M059J (cell line): ENCODE results near the gene PLA2G4D. TPM values are rescaled to one million over a fixed set of nuclear protein-coding genes. Genes with fewer than 3 reads are reported as not detected.
"Not testable (repeated sequence)": the region's sequence is repeated elsewhere in the genome, so short reads cannot be mapped to it uniquely, and the experiment has no call there.

Source experiments
- DNase-seq: peaks from one replicate; pipeline ENCODE4 v3.0.0-alpha.2; 2012; ENCODE audit warnings: low read depth
- total RNA-seq: library from RNA; depleted of rRNA; stranded (reverse); fragments of >200 nt; shearing (Covaris generic); gene quantifications from 2 replicates; pipeline ENCODE4 v1.2.3, GENCODE V29; 2014

Gene PLA2G4D
- total RNA-seq, 1 experiment from 2014 or later, result 0.52 TPM

DNA sequence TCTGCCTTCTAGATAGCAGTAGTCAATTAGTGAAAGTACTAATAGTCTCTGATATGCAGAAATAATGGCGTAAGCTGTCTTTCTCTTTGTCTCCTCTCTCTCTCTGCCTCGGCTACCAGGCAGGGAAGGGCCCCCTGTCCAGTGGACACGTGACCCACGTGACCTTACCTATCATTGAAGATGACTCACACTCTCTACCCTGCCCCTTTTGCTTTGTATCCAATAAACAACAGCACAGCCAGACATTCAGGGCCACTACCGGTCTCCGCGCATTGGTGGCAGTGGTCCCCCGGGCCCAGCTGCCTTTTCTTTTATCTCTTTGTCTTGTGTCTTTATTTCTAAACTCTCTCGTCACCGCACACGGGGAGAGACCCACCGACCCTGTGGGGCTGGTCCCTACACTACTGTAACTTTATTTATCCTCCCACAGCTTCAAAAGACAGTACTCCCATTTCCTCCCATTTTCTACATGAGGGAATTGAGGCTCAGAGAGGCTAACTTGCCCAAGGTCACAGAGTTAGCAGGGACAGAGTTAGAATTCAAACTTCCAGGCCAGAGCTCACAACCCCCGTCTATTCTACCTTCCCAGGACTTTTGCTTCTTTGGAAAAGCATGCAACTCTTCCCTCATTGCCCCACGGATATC is 2.5 kb downstream of the PLA2G4D start:
- DNase-seq, result not testable (repeated sequence)

- no peak for DNase-seq
Measured at GRCh38 chr15:42090781-42091180, 3.6 kb downstream of the PLA2G4D start.

- no peak for DNase-seq
Measured at GRCh38 chr15:42090370-42090769, 4.0 kb downstream of the PLA2G4D start.

GRCh38 chr15:42089942-42090341 is 4.4 kb downstream of the PLA2G4D start:
- no peak for DNase-seq

DNA sequence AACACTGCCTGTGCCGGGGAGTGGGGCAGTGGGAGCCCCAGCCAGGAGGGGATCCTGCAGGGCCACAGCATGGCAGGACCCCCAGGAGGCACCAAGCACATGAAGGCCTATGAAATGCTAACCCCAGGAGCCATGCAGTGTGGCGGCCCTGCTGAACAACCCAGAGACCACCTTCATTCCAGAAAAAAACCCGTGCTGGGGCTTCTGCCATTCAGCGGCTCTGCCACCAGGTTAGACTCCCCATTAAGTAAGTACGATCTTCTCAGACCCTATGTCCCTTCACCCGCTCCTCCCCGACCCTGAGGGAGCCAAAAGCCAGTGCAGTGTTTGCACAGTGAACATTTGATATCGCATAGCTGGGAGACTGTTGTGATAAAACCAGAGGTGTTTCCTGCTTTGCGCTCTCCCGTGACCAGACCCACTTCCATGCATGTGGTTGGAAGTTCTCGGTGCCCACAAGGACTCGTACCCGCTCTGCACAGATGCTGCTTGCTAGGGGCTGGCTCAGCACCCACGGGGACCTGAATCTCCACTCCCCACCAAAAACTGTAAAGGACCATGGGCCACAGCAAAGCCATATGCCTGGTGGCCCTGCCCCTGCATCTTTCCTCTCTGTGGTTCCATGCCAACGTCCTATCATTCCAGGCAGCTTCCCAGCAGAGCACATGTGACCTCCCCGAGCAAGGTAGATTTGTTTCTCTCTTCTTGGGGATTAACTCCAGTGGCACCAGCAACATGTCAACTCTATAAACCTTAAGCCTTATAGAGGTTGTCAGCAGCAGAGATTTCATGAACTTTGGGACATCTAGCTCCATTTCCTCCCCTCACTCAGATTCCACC is 5.3 kb downstream of the PLA2G4D start:
- DNase-seq, result no peak

GRCh38 chr15:42087926-42088800 is 6.2 kb downstream of the PLA2G4D start:
- no peak for DNase-seq

DNA sequence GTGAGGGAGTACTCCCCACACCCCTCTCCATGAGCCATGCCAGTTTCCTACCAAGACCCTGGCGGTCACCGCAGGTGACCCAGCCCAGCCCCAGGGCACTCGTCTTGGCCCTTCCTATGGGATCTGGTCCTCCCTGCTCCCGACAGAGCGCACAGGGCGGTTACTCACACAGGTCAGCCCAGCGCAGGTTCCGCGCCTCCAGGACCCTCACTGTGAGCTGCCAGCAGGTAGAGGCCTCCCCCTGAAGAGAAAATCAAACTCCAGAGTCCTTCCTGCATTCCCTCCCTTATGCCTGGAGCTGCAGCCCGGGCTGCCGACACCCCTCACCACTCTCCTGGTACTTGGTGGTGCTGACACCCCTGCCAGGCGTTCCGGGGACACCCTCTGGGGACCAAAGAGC is 6.9 kb downstream of the PLA2G4D start:
- no peak for DNase-seq

- DNase-seq, result no peak
Measured at GRCh38 chr15:42085721-42086120, 8.6 kb downstream of the PLA2G4D start.

DNA sequence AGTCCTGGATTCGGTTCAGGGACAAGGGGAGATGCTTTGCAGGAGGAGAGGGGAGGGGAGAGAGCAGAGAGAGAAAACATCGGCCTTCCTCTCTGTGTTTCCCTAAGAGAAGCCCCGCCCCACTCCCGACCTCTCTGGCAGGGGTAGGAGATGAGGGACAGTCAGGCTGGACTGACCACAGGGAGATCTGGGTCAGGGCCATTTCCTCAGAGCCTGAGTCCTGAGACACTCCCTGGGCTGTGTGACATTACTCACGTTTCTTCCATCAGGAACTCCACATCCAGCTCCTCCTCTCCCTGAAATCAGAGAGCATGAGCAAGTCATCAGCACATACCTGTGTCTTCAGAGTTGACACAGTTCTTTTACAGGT is 9.1 kb downstream of the PLA2G4D start:
- DNase-seq, result peak; percentile 90

- DNase-seq, result peak; percentile 82
Measured at GRCh38 chr15:42084465-42085235, 9.7 kb downstream of the PLA2G4D start.

GRCh38 chr15:42083916-42084315 is 10.4 kb downstream of the PLA2G4D start:
- no peak for DNase-seq

GRCh38 chr15:42083605-42083908 is 10.8 kb downstream of the PLA2G4D start:
- DNase-seq, result no peak

GRCh38 chr15:42082823-42083604 is 11.3 kb downstream of the PLA2G4D start:
- DNase-seq, result no peak

GRCh38 chr15:42082141-42082540 is 12.2 kb downstream of the PLA2G4D start:
- DNase-seq, result no peak

DNA sequence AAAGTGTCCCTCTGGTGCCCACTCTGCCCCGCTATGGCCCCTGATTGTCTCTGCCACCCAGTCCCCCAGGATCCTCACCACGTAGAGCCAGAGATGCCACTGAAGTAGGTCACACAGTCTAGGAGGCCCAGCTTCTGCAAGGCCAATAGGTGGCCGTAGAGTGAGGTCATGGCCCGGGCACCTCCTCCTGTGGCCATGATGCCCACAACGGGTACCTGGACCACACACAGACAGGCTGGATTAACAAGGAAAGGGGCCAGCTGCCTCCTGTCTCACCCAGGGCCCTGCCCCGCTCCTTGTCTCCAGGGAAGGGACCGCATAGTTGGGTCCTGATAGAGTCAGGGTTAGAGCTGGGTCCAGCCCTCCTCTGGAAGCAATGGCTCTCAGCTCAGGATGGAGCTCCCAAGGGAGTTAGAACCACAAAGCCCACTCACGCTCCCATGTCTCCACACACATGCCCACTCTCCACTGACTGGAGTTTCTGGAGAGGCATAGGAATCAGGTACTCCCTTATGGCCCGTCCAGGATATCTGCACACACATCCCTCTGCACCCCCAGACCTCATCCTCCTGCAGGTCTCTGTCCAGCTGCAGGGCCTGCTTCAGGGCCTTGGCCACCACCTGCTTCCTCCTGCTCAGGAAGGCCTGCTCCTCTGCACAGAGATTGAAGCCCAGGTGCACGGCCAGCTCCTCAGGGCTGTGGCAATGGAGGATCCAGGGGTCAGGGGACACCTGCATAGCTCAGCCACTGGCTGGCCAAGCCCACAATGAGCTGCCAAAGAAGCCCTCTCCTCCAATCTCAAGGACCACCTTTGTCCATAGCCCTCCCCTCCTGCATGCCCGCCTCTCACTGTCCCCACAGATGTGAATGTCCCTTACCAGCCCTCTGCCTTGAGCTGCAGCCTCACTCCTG is 13.2 kb downstream of the PLA2G4D start:
- no peak for DNase-seq

DNA sequence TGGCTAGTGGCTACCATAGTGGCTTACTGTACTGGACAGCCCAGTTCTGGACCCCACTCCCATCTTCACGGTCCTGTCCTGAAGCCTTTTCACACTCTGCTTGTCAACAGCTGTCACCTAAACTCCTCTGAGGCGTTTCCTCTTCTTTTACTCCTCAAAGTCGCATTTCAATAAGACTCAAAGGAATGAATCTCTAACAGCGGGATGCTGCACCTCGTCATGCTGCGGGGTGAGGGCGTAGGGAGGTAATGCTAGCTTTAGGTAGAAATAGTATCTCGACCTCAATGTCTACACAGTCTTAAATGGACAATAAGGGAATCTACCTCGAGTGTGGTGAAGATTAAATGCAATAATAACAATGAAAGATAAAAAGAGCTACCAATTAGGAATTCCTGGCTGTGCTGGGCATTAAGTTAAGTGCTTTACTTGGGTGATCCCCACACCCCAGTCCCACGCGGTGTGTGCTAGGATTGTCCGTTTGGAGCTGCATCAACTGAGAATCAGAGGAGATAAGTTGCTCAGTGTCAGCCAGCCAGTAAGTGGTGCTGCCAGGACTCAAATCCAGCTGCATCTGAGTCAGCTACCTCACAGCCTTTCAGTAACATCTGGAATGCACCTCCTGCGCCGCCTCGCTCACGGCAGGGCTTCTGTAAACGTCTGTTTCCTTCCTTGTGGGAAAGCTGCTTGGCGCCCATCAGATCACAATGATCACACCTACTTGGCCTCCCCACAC is 14.0 kb downstream of the PLA2G4D start:
- DNase-seq, result no peak

- DNase-seq, result no peak
Measured at GRCh38 chr15:42079401-42079908, 14.9 kb downstream of the PLA2G4D start.

DNA sequence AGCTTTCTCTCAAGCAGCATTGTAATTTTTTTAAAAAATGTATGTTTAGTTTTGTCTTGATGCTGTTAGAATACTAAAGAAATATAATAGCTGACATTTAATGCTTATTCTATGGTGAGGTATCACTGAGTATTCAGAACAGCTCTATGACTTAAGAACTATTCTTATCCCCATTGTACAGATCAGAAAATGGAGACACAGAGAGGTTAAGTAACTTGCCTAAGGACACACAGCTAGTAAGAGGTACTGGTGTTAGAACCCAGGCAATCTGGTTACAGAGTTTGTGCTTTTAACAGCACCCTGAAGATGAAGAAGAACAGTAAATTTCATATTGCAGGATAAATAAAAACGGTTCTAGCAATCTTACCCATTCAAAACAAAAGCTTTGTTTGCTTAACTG is 15.5 kb downstream of the PLA2G4D start:
- no peak for DNase-seq

DNA sequence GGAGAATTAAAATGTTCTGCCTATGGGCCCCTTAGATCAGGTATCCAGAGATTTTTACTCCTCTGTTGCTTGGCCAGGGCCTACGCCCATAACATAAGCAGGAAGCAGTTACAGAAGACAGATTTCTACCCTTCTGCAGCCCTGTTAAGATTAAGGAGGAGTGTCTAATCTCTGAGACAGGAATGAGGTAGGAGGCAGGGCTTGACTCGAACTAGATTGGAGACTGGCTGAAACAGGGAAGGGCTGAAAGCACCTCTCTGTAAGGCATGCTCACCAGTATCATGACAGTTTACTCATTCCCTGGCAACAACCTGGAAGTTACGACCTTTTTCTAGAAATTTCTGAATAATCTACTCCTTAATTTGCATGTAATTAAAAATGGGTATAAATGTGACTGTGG is 16.7 kb downstream of the PLA2G4D start:
- DNase-seq, result no peak
